Activated CD4-positive, CD25-positive, alpha-beta regulatory T cell treated with anti-CD3 and anti-CD28 coated beads, Interleukin-2, amount 50 U/mL, for 72 hours (primary cell): ENCODE measurements around the gene KAZALD1.
"Not testable (repeated sequence)": the region's sequence is repeated elsewhere in the genome, so short reads cannot be mapped to it uniquely, and the experiment has no call there.

Experiments used
- DNase-seq: peaks from one replicate; pipeline ENCODE4 v3.0.0; 2021

The KAZALD1 gene

DNA sequence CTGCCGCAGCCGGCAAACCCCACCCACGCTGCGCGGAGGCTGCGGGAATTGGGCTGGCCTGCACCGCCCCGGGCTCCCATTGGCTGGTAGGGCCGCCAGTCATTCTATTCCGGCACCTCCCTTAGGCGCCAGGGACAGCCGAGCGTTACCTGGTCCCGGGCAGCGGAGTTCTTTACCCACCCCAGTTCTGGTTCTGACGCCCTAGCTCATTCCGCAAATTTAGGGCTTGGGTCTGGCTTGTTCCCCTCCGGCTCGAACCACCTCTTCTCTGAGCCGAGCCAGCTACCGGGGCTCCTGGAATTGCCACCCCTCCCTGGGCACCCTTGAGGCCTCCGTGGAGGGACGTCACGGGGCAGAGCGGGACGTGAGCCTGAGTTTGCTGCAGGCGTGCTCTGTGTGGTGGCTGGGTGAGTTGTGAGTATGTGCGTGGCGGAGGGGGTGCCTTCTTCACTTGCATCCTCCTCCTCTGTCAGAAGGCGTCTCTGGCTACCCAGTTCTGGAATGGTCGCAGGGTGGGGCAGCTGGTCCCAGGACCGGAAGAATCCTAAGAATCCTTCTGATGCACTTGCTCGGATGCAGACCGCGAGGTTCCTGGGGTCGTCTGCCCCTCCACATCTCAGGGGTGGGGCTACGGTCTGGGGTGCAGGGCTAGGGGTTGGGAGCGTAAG lies 30.5 kb upstream of the KAZALD1 start, which contains the start of the genes PDZD7 and SFXN3:
TSS of gene PDZD7 (minus strand) at position 2 of the 668 bp plus-strand sequence. CDS start 910 bp downstream, outside the sequence.
TSS of gene SFXN3 (plus strand) at position 107 of the 668 bp plus-strand sequence. CDS start 3,461 bp downstream, outside the sequence.
- peak; percentile 99 for DNase-seq

DNA sequence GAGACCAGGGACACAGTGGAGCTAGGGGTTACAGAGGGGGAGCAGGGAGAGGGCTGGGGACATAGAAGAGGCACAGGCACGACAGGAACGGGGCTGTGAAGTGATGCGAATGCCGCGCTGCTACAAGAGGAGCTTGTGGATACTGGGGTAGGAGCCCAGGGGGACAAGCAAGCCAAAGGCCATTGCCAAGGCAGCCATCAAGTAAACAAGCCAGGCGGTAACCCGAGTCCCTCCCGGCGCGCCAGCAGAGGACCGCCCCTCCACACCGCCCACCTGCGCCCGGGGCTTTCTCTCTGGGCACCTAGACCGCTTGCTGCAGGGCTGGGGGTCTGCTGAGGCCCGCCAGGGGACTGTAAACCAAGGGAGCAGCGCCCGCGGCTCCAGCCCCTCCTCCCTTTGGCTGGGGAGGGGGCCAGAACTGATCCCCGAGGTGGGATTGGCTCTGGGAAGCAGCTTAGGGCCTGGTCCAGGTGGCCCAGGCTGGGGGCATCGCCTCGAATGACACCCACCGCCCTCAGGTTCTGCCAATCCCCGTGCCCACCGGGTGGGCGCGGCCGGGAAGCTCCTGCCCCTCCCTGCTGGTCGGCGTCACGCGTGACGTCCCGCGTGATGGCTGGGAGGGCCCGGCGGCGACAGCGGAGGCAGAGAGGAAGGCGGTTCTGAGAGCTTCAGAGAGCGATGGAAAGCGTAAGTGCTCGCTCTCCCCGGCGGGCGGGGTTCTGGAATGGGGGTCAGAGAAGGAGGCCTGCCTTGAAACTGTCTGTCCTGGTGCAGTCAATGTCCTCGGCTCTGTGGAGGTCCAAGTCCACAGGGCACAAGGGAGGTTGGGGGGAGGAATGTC lies 29.8 kb upstream of the KAZALD1 start:
- peak; percentile 67 for DNase-seq

DNA sequence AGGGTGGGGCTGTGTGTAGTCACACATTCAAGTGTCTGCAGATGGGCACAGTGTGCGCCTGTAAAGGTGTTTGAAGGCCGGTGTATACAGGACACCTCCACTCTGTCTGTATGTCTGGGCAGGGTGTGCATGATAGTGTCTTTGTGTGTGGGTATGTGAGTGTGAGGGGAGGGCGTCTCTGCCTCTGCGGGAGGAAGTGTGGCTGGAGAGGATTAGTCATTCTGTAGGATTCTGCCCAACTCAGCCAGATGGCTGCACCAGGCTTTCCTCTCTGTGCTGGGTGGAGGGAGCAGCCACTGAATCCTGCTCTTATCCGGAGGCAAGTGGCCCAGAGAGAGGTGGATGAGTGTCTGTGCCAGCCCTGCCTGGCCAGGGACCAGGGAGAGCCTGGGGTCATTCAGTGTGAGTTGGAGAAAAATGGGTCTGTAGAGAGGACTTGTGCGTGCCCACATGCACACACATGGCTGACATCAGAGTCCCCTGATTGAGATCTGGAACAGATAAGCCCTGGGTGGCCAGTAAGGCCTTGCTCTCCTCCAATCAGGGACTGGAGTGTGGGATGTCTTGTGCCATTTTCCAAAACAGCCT lies 29.1 kb upstream of the KAZALD1 start:
- DNase-seq: no peak

DNA sequence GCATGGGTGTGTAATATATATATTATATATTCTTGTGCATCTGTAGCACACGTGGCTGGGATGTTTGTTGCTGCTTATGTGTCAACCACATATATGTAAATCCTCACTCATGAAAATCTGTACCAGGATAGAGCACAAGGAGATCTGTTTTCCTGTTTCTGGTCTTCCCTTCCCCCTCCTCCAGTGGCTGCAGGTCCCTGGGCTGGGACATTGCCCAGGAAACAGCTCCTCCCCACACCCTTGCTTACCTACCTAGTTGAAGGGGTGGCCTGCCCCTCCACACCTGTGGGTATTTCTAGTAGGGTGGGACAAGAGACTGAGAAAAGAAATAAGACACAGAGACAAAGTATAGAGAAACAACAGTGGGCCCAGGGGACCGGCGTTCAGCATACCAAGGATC lies 28.5 kb upstream of the KAZALD1 start:
- no peak for DNase-seq

DNA sequence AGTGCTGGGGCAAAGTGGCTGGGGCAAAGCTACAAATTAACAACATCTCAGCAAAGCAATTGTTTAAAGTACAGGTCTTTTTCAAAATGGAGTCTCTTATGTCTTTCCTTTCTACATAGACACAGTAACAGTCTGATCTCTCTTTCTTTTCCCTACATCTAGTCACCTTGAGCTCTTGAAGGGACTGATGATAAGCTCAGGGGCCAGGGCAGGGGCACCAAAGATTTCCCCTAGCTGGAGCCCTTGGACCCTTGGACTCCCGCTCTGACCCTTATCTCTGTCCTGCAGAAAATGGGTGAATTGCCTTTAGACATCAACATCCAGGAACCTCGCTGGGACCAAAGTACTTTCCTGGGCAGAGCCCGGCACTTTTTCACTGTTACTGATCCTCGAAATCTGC lies 27.4 kb upstream of the KAZALD1 start:
- not testable (repeated sequence) for DNase-seq

DNA sequence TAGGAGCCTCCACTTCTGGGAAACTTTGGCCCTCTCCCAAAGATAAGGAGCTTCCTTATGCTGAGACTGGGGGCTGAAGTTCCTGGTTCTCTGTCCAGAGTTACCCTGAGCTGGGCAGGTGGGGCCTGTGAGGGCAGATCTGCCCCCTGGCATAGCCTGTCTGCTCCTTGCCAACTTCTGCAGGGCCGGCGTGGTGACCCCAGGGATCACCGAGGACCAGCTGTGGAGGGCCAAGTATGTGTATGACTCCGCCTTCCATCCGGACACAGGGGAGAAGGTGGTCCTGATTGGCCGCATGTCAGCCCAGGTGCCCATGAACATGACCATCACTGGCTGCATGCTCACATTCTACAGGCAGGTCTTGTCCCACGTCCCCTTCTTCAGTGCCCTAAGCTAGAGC lies 26.5 kb upstream of the KAZALD1 start:
- no peak for DNase-seq

DNA sequence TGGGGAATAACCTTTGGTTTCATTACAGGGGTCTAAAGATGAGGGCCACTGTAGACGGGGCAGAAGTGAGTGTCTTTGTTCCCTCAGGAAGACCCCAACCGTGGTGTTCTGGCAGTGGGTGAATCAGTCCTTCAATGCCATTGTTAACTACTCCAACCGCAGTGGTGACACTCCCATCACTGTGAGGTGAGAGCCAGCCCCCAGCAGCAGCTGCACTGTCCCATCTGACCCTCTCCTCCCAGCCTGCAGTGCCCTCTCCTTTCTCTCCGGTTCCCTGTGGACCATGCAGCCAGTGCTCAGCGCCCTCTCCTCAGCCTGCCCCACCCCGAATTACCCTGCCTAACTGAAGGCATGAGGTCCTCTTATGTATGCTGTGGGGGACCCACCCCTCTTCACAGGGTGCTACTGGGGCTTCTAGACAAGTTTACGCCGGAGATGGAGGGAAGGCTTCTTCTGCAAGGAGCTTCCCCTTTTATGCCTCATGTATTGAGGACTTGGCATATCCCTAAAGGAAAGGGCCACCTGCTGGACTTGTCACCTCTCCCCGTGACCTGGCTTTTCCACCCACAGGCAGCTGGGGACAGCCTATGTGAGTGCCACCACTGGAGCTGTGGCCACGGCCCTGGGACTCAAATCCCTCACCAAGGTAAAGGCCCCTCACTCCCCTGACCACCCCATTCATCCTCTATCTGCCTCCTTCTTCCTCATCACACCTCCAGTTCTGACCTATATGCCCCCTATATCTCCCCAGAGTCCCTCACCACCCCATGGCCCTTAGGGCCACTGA lies 25.7 kb upstream of the KAZALD1 start:
- no peak for DNase-seq

DNA sequence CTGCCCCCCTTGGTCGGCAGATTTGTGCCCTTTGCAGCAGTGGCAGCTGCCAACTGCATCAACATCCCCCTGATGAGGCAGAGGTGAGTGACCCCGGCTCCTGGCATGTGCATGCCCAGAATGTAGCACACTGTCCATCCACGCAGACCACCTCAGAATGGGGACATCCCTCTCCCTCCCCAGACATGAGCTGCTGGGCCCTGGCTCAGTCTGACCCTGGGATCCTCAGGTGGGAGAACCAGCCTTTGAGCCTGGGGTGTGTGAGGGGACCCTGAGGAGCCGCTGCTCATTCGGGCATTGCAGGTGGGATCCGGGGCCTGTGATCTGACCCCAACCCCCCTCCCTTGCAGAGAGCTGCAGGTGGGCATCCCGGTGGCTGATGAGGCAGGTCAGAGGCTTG lies 25.1 kb upstream of the KAZALD1 start:
- no peak for DNase-seq

DNA sequence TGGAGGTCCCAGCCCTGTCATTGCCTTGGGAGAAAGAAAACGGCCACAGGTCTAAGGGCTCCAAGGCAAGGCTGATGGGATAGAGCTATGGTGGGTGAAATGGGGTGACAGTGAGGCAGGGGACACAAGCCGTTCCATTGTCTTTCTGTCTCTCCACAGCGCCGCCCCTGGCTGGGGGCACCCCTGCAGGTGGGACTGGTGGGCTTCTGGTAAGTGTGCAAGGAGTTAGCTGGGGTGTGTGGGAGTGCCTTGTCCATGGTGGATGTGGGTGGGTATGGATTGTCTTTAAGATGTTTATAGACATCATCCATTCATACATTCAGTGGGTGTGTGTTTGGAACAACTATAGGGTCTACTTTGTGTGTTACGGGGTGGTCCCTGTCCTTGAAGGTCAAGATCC lies 23.3 kb upstream of the KAZALD1 start:
- DNase-seq: no peak

DNA sequence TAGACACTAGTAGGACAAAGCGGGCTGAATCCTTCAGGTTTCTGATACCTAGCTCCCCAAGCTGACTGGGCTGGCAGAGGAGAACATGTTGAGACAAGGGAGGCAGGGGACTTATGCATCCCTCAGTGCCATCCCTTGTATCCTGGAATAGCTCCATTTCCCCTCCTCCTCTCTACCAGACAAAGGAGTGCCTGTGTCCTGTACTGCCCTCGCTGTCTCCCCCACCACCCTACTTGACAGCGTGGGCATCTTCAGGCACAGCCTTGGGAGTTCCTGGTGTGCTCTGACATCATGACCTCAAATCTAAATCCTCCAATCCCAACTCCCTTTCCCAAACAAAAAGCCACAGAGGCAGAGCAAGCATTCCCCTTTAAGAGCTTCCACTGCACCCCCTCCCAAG lies 21.7 kb upstream of the KAZALD1 start:
- no peak for DNase-seq

DNA sequence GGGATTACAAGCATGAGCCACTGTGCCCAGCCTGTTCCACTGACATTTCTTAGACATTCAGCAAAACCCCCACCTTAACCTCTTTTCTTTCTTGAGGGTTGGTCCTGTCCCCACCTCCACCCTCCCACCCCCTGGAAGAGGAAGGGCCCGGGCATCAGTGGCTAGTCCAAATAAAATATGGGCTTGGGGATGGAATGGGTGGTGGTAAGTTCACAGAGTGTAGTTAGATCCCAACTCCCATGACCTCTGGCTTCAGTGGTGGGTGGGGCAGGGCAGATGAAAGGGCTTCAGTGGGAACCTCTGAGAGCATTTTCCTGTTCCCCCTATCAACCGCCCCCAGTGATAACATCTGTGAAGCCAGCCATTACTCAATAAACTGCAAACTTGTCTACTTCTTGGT lies 20.9 kb upstream of the KAZALD1 start:
- no peak for DNase-seq

DNA sequence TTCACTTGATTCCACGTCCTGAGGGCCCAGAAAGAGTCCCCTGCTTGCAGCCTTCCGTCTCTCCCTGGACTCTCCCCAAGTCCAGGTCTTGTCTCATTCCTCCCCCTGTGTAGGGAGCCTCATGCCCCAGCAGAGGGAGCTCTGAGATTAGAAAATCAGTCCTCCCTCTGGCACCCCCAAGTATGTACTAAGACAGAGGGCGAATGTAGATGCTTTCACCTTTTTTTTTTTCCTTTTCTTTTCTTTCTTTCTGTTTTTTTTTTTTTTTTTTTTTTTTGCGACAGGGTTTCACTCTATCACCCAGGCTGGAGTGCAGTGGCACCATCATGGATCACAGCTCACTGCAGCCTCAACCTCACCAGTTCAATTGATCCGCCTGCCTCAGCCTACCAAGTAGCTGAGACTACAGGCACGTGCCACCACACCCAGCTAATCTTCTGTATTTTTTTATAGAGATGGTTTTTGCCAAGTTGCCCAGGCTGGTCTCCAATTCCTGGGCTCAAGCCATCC lies 20.5 kb upstream of the KAZALD1 start:
- DNase-seq: no peak

DNA sequence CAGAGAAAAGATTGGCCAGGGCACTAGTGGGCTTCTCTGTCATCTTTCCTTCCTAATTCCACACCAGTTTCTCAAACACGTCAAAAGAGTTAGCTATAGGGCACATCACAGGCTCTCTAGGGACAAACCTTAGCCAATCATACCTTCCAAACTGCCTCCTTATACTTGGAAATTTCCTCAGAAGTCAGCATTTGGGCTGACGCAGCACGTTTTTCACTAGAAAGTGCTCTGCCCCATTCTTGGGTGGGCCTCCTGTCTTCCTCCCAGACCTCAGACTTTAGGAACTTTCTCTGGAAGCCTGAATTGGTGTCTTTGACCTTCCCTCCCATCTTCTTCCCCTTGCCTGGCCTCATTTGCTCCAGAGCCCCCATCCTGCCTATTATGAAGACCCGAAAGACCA lies 19.7 kb upstream of the KAZALD1 start:
- no peak for DNase-seq

DNA sequence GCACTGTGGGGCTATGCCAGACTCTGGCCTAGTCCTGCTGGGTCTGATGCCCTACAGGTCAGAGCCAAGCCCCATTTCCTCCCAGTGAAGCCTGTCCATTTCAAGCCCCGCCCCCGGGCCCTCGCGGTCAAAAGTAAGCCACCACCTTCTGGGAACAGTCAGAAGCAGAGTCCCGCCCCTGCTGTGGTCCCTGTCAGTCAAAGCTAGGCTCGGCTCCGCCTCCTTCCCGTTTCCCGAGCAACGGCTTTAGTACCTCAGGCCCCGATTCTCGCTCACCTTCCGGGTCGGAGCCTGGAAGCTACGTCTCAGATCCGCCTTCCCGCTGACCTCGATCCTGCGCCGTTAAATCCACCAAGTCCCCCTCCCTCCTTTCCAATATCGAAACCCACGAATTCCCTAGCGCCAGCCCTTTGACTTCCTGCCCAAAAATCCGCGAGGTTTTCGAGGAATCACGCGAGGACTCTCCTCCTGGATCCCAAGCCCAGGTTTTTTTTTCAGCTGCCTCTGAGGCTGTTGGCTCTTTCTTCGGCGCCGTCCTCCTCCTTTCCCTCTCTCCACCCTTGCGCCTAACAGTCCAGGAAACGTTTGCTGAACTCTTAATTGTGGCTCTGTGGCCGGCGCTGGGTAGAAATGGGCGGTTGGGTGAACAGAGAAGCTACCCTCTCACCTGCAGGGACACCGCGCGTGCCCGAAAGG lies 19.0 kb upstream of the KAZALD1 start:
- DNase-seq: peak; percentile 91

DNA sequence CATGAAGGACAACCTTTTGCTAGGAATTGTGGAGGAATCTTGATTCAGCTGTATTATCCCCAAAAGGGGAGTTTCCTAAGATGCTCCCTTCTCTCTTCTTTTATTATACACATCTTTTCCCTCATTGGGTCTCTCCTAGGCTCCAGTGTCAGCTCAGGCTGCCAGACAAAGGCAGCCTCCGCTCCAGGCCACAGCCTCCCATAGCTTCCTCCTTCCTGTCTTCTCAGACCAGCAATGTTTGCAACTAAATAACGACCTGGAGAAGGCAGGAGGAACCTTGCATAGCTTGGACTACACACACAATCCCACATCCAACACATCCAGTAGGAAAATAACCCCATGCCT lies 18.5 kb upstream of the KAZALD1 start:
- DNase-seq: no peak

DNA sequence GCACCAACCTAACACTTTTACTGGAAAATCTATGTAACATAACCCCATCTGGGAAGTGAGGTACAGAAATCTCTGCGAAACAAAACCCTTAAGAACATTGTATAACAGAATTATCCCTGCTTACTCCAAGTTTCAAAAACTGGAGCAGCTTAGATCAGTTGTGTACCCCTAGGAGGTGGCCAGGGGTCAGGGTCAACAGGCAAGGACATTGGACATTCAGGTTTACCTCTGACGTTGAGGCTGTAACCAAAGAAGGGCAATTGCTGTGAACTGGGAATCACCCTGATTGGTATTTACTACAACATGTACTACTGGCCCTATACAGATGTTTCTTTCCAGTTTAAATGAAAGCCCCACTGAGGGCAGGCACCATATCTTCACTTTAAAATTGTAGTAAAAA lies 17.7 kb upstream of the KAZALD1 start:
- DNase-seq: no peak

DNA sequence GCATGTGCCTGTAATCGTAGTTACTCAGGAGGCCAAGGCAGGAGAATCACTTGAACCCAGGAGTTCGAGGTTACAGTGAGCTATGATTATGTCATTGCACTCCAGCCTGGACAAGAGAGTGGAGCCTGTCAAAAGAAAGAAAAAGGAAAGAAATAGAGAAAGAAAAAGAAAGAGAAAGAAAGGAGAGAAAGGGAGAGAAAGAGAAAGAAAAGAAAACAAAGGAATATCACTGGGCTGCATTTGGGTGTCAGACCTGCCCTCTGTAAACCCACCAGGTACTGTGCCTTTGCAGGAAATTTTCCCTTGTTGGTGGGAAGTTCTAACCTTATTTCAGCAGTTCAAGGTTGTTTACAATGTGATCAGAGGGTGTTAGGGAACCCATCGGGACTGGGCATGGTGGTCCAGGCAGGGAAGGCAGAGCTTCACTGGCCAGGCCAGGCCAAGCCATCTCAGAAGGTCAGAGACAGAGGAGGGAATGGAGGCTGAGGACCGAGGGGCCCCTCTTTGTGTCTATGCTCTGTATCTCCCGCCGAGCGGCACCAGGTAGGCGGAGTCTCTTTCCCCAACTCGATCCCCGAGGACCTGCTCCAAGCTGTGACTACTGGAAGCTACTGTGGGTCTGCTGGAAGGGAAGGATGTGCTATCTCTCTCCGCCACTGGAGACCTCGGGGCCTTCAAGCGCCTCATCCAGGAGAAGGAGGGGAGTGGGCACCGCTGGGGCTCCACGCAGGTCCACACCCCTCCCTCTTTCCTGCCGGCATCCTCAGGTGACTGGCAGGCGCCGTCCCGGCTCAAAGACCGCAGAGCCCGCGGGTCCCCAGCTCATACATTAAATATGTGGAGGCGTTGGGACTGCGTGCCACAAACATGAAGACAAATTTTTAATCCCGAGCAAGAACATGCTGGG lies 15.2 kb upstream of the KAZALD1 start:
- DNase-seq: no peak

DNA sequence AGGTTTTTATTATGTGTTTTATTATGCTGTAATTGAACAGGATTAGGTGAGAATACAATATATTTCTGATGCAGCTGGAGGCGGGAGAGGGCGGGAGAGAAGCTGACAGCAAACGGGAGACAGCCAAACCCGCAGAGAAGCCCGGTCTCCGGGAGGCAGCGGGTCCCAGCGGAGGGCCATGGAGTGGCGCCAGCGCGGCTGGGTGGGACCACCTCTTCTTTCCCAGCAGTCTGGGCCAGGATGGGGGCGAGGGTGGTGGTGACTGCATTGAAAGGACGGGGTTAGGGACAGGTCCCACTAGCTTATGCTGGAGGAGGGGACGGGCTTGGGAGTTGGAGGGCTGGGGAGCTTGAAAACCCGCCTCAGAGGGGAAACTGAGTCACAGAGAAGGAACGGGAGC lies 14.5 kb upstream of the KAZALD1 start:
- DNase-seq: no peak

DNA sequence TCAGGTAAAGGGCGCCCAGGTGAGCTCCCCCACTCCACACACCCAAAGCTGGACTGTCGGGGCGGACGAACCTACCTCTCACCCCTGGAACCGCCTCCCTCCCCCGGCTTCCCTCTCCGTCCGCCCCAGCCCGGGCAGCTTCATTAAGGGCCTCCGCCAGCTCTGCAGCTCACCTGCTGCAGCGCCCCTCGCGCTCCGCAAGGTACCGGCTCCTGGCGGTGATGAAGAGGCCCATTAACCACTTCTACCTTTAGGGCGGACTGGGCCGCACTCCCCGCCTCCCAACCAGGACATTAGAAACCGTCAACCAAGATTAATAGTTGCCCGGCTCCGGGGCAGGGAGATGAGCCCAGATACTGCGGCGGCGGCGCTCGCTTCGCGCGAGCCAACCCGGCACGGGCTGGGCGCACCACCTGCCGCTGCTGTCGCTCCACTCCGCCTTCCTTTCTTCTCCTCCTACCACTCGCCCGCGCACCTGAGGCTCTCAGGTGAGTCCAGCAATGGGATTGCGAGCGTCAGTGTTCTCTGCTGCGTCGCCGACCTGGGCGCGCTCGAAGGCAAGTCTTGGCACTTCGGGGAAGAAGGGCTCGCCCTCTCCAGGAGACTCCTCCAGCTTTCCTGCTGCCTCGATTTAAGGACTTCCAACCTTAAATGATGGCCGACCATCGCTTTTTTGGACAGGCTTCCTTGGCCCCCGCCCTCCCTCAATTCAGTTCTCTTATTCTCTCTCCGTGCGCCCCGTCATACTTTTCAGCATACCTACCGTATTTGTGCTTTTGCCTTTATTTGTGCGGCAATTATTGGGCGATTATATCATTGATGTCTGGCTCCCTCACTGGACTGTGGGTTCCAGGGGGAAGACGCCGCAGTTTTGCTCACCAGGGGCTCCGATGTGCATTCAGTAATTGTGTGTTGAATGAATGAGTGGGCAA lies 13.6 kb upstream of the KAZALD1 start:
- no peak for DNase-seq
